GM23248 (cell line): ENCODE data around the gene ZNF81. TPM values are rescaled to one million over a fixed set of nuclear protein-coding genes. Genes with fewer than 3 reads are reported as not detected.
A peak's percentile ranks its signal among the peaks of the same experiment; 100 is the strongest.

Source experiments
- DNase-seq: peaks from one replicate; pipeline ENCODE4 v3.0.0-alpha.2; 2015
- H2AFZ ChIP-seq: fragments of 200-600 bp; sonication (generic); 2 replicates; pipeline ENCODE4 v1.6.1; 2016; ENCODE audit warnings: antibody characterized with exemption
- H3F3A ChIP-seq: fragments of 200-600 bp; sonication (generic); 2 replicates; pipeline ENCODE4 v1.6.1; 2016; ENCODE audit warnings: mild to moderate bottlenecking, antibody characterized with exemption, mixed run types; ENCODE audit not compliant: insufficient read depth
- H3K27ac ChIP-seq: fragments of 200-600 bp; sonication (generic); 2 replicates; pipeline ENCODE4 v1.5.1; 2016; ENCODE audit warnings: mild to moderate bottlenecking
- H3K27me3 ChIP-seq: fragments of 200-600 bp; sonication (generic); replicated peaks from 2 replicates; pipeline ENCODE4 v1.6.1; 2016; ENCODE audit warnings: mild to moderate bottlenecking; ENCODE audit not compliant: insufficient read depth
- H3K36me3 ChIP-seq: fragments of 200-600 bp; sonication (generic); 2 replicates; pipeline ENCODE4 v1.6.1; 2016; ENCODE audit warnings: low read depth, mild to moderate bottlenecking
- H3K4me1 ChIP-seq: fragments of 200-600 bp; sonication (generic); 2 replicates; pipeline ENCODE4 v1.6.1; 2016; ENCODE audit warnings: mild to moderate bottlenecking; ENCODE audit not compliant: insufficient read depth
- H3K4me2 ChIP-seq: fragments of 200-600 bp; sonication (generic); one replicate; pipeline ENCODE4 v1.6.1; 2016; ENCODE audit warnings: mild to moderate bottlenecking; ENCODE audit not compliant: unreplicated experiment
- H3K4me3 ChIP-seq: fragments of 200-600 bp; sonication (generic); 2 replicates; pipeline ENCODE4 v1.5.1; 2016; ENCODE audit warnings: mild to moderate bottlenecking
- H3K79me2 ChIP-seq: fragments of 200-600 bp; sonication (generic); 2 replicates; pipeline ENCODE4 v1.6.1; 2016; ENCODE audit warnings: mild to moderate bottlenecking; ENCODE audit not compliant: insufficient read depth
- H3K9ac ChIP-seq: fragments of 200-600 bp; sonication (generic); 2 replicates; pipeline ENCODE4 v1.6.1; 2016; ENCODE audit warnings: mild to moderate bottlenecking
- H3K9me2 ChIP-seq: fragments of 200-600 bp; sonication (generic); 2 replicates; pipeline ENCODE4 v1.6.1; 2016; ENCODE audit warnings: mixed run types, mild to moderate bottlenecking, moderate library complexity; ENCODE audit not compliant: insufficient read depth
- H3K9me3 ChIP-seq: fragments of 200-600 bp; sonication (generic); one replicate; pipeline ENCODE4 v1.6.1; 2017; ENCODE audit warnings: low read depth
- H4K20me1 ChIP-seq: fragments of 200-600 bp; sonication (generic); 2 replicates; pipeline ENCODE4 v1.6.0; 2016; ENCODE audit not compliant: insufficient read depth
- EZH2 ChIP-seq: fragments of 200-600 bp; sonication (generic); IDR thresholded peaks from 2 replicates; pipeline ENCODE4 v1.6.1; 2018; ENCODE audit warnings: antibody characterized with exemption, mild to moderate bottlenecking; ENCODE audit not compliant: insufficient read depth, poor library complexity, severe bottlenecking
- EZH2phosphoT487 ChIP-seq: fragments of 200-600 bp; sonication (generic); IDR thresholded peaks from 2 replicates; pipeline ENCODE4 v1.6.1; 2018; ENCODE audit warnings: antibody characterized with exemption, moderate library complexity, mild to moderate bottlenecking, low read depth; ENCODE audit not compliant: insufficient read depth
- WGBS, 2 experiments: methylation state at CpG; one replicate each; pipeline ENCODE4 v1.1.6; 2015 to 2017; ENCODE audit warnings: low lambda C conversion rate in 2 of 2, low coverage in 1 of 2; ENCODE audit errors: missing lambda C conversion rate in 2 of 2; 5-methylcytosine and 5-hydroxymethylcytosine counted together
- in situ Hi-C: fragments of 300-500 bp; cut with MboI; formaldehyde crosslinking; loops from 2 replicates; pipeline ENCODE4 v1.15.0; 2020
- polyA plus RNA-seq: library from polyadenylated mRNA; unstranded; fragments of >200 nt; fragmentation: Nextera tagmentation; extraction: Ambion mirVana; gene quantifications from 2 replicates; pipeline ENCODE4 v1.2.1, GENCODE V29; 2016
- total RNA-seq: library from RNA; depleted of rRNA; stranded (reverse); fragments of >200 nt; shearing (Covaris generic); gene quantifications from 2 replicates; pipeline ENCODE4 v1.2.3, GENCODE V29; 2014

ZNF81 gene
- total and polyA plus RNA-seq, 2 experiments from 2014 or later, result 2.1 to 5.4 TPM

DNA sequence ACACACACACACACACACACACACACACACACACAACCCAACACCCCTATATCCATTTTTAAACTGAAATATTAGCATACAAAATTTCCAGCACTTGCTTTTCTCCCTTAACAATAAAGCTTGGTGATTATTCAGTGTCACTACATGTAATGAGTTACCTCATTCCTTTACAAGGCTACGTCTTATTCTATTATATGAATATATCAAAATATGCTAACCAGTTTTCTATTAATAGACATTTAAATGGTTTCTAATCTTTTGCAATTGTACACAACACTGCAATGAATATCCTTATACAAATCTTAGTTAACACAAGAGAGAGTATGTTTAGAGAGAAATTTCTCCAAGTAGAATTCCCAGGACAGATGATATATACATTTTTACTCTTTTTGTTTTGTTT lies 14.2 kb downstream of the ZNF81 start:
- Histone ChIP-seq H3K27ac (no peak overlapping the region), H3K9me2 (no peaks in the 10 kb centered on the region), H4K20me1 (no peaks in the 10 kb centered on the region), H2AFZ (no peak overlapping the region), H3F3A (no peaks in the 10 kb centered on the region), H3K27me3 (no peaks in the 10 kb centered on the region), H3K79me2 (no peaks in the 10 kb centered on the region), H3K4me1 (no peaks in the 10 kb centered on the region), H3K4me2 (no peak overlapping the region), H3K4me3 (no peak overlapping the region), H3K9me3 (no peaks in the 10 kb centered on the region), H3K9ac (no peak overlapping the region), H3K36me3 (no peaks in the 10 kb centered on the region)
- in situ Hi-C loops, result no loop called here
- no peak for DNase-seq
- TF ChIP-seq EZH2, result no peak
- TF ChIP-seq EZH2phosphoT487, result no peak
- 95 to 100% methylated on average over 1 of the region's 1 CpG for WGBS, 2 experiments

DNA sequence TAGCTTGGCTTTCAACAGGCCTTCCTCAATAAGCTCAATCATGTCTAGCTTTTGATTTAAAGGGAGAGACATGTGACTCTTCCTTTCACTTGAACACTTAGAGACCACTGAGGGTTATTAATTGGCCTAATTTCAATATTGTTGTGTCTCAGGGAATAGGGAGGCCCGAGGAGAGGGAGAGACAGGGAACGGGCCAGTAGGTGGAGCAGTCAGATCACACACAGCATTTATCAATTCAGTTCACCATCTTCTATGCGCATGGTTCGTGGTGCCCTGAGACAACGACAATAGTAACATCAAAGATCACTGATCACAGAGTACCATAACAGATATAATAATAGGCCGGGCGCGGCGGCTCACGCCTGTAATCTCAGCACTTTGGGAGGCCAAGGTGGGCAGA lies 17.8 kb downstream of the ZNF81 start:
- Histone ChIP-seq H3F3A (no peaks in the 10 kb centered on the region), H3K9me2 (no peaks in the 10 kb centered on the region), H3K36me3 (no peaks in the 10 kb centered on the region), H3K4me3 (no peak overlapping the region), H2AFZ (no peak overlapping the region), H3K4me1 (no peaks in the 10 kb centered on the region), H3K4me2 (no peak overlapping the region), H3K27ac (no peak overlapping the region), H3K79me2 (no peaks in the 10 kb centered on the region), H3K27me3 (no peaks in the 10 kb centered on the region), H4K20me1 (no peaks in the 10 kb centered on the region), H3K9ac (no peak overlapping the region), H3K9me3 (no peaks in the 10 kb centered on the region)
- TF ChIP-seq EZH2phosphoT487, result no peak
- DNase-seq, result peak; percentile 16
- 88 to 91% methylated on average over 10 of the region's 10 CpGs for WGBS, 2 experiments
- in situ Hi-C loops, result no loop called here

DNA sequence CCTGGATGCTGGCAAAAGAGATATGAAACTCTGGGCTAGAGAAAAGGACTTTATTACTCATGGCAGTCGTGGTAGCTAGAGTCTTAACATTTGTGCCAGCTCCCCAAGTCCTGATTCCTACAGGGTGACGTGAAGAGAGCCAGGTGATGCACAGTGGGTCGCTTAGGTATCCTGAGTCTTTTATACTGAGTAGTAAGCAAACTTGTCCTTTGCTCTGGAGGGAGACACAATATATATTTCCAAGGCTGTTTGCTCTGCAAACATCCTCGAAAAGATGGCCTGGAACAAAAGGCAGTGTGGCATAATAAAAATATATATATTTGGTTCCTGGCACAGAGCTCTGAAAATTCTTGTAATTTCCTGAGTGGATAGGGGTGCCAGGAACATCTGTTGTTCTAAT lies 23.0 kb downstream of the ZNF81 start:
- Histone ChIP-seq H3K4me1 (no peaks in the 10 kb centered on the region), H3K9me2 (no peaks in the 10 kb centered on the region), H2AFZ (no peak overlapping the region), H3K4me3 (no peak overlapping the region), H3K27ac (no peak overlapping the region), H3K27me3 (no peaks in the 10 kb centered on the region), H3K9me3 (no peaks in the 10 kb centered on the region), H3F3A (no peaks in the 10 kb centered on the region), H3K36me3 (no peaks in the 10 kb centered on the region), H4K20me1 (no peaks in the 10 kb centered on the region), H3K9ac (no peak overlapping the region), H3K4me2 (no peak overlapping the region), H3K79me2 (no peaks in the 10 kb centered on the region)
- no peak for TF ChIP-seq EZH2phosphoT487
- TF ChIP-seq EZH2, result no peak
- in situ Hi-C loops, result no loop called here
- WGBS, 2 experiments, result 72 to 73% methylated on average over 4 of the region's 4 CpGs
- no peak for DNase-seq

DNA sequence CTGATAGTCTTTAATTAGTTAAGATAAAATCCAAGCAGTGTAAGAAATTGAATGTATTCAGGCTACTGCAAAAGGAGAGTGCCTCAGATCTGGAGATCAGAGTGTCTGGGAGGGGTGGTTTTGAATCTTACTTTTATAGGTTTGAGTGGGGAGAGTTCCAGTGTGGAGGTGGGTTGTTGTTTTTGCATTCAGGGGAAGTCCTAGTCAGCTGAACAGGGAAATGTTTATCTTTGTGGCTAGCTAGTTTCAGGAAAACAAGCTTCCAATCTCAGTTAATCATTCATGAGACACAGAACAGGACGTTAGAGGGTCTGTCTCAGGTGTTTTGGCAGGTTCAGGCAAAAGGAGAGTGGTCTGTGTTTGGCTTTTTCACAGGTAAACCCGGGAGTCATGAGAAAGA lies 26.0 kb downstream of the ZNF81 start:
- Histone ChIP-seq H3K4me3 (no peak overlapping the region), H3K27me3 (no peaks in the 10 kb centered on the region), H3K4me1 (no peaks in the 10 kb centered on the region), H2AFZ (no peak overlapping the region), H3K9me3 (no peaks in the 10 kb centered on the region), H3K36me3 (no peaks in the 10 kb centered on the region), H3K27ac (no peak overlapping the region), H3K4me2 (no peak overlapping the region), H3K79me2 (no peaks in the 10 kb centered on the region), H3K9ac (no peak overlapping the region), H4K20me1 (no peaks in the 10 kb centered on the region), H3K9me2 (no peaks in the 10 kb centered on the region), H3F3A (no peaks in the 10 kb centered on the region)
- 91 to 92% methylated on average over 2 of the region's 2 CpGs for WGBS, 2 experiments
- DNase-seq, result no peak
- TF ChIP-seq EZH2, result no peak
- in situ Hi-C loops, result no loop called here

- no peak for TF ChIP-seq EZH2
- Histone ChIP-seq H3K27ac (no peak overlapping the region), H3K9me2 (no peaks in the 10 kb centered on the region), H3K27me3 (no peaks in the 10 kb centered on the region), H2AFZ (no peak overlapping the region), H3K79me2 (no peaks in the 10 kb centered on the region), H3F3A (no peaks in the 10 kb centered on the region), H3K9ac (no peak overlapping the region), H3K4me1 (no peaks in the 10 kb centered on the region), H3K36me3 (no peaks in the 10 kb centered on the region), H3K4me3 (no peak overlapping the region), H4K20me1 (no peaks in the 10 kb centered on the region), H3K9me3 (no peaks in the 10 kb centered on the region), H3K4me2 (no peak overlapping the region)
- DNase-seq, result peak; percentile 0
- in situ Hi-C loops, result no loop called here
- WGBS, 2 experiments, result 61 to 68% methylated on average over 2 of the region's 2 CpGs
These were observed 26.5 kb downstream of the ZNF81 start for GRCh38 chrX:47863187-47863586.
